Measurements from ENCODE around the gene PTPN2. TPM values are rescaled to one million over a fixed set of nuclear protein-coding genes. Genes with fewer than 3 reads are reported as not detected.

PTPN2 gene
- total and polyA plus RNA-seq, 2 of the 4 experiments (the other 2 are of a cell fraction), result 13.2 to 30.6 TPM

DNA sequence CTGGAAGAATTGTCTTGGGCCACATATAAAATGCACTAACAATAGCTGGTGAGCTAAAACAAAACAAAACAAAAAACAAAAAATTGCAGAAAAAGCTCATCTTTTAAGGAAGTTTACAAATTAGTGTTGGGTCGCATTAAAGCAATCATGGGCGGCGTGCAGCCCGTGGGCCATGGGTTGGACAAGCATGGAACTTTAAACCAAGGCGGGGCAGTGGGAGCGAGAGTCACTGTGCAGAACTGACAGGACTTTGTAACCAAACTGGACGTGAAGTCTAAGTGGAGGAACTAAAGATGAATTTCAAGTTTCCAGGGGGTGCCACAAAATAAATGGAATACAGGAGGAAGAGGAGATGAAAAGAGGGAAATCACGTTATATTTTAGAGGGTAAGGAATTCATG lies 100.5 kb downstream of the PTPN2 start:
- no peaks in the 10 kb centered on the region for H3K79me1 ChIP-seq (ENCODE audit: low read depth in 1 of 2, low read length in 2 of 2)
- H3K18ac ChIP-seq (ENCODE audit: low read depth, low read length), result no peak overlapping the region
- no peak overlapping the region for H4K8ac ChIP-seq (ENCODE audit: low read depth in 2 of 2, low read length in 2 of 2)
- dilution Hi-C loops (cut with HindIII; ENCODE audit: low sequenced_read_pairs, unreplicated experiment) (loop anchor here (25.0 kb wide), 1 partner anchor 346 kb away; no protein-coding TSS in a partner anchor), in situ Hi-C loops (cut with MboI; ENCODE audit: low sequenced_read_pairs) (no loop called here), intact Hi-C loops (cut with micrococcal nuclease) (no loop called here)
- no peak overlapping the region for H3K14ac ChIP-seq (replicated peaks; ENCODE audit: low read depth, low read length)
- no peak overlapping the region for H2BK120ac ChIP-seq (ENCODE audit: low read depth, low read length)
- no peak overlapping the region for H2AK9ac ChIP-seq (replicated peaks; ENCODE audit: low read depth, low read length, poor library complexity)
- ATAC-seq (ENCODE audit: low read depth) (no peak), DNase-seq (no peak)
- H3K27ac ChIP-seq (ENCODE audit: insufficient read depth, low read length), result no peak overlapping the region
- no peak overlapping the region for H2AK5ac ChIP-seq (ENCODE audit: low read depth, low read length)
- ChIA-PET POLR2A (ENCODE audit: unreplicated experiment) (no interaction called here), CTCF (interaction anchor here (0.9 to 1.9 kb wide), 4 partner anchors 20 to 151 kb away, joined by 3 to 4 read pairs (median 3); no protein-coding TSS in a partner anchor)
- no peak overlapping the region for H3K4ac ChIP-seq (ENCODE audit: low read depth, low read length)
- no peak overlapping the region for H3K4me3 ChIP-seq (ENCODE audit: insufficient read depth, low read depth, low read length)
- H3K4me1 ChIP-seq (ENCODE audit: control insufficient read depth, insufficient read depth, low read length), result no peaks in the 10 kb centered on the region
- H3K27me3 ChIP-seq (ENCODE audit: control insufficient read depth, insufficient read depth, low read length), result no peaks in the 10 kb centered on the region
- H2AFZ ChIP-seq (replicated peaks; ENCODE audit: low read length, poor library complexity), result no peak overlapping the region
- no peaks in the 10 kb centered on the region for H3K9me3 ChIP-seq (ENCODE audit: control insufficient read depth, insufficient read depth, low read length)
- TF ChIP-seq, protein P1, sequence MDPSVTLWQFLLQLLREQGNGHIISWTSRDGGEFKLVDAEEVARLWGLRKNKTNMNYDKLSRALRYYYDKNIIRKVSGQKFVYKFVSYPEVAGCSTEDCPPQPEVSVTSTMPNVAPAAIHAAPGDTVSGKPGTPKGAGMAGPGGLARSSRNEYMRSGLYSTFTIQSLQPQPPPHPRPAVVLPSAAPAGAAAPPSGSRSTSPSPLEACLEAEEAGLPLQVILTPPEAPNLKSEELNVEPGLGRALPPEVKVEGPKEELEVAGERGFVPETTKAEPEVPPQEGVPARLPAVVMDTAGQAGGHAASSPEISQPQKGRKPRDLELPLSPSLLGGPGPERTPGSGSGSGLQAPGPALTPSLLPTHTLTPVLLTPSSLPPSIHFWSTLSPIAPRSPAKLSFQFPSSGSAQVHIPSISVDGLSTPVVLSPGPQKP (IDR thresholded peaks at IDR 0.05; ENCODE audit: borderline replicate concordance, low read depth, low read length), result no peak
- TF ChIP-seq, protein P2, sequence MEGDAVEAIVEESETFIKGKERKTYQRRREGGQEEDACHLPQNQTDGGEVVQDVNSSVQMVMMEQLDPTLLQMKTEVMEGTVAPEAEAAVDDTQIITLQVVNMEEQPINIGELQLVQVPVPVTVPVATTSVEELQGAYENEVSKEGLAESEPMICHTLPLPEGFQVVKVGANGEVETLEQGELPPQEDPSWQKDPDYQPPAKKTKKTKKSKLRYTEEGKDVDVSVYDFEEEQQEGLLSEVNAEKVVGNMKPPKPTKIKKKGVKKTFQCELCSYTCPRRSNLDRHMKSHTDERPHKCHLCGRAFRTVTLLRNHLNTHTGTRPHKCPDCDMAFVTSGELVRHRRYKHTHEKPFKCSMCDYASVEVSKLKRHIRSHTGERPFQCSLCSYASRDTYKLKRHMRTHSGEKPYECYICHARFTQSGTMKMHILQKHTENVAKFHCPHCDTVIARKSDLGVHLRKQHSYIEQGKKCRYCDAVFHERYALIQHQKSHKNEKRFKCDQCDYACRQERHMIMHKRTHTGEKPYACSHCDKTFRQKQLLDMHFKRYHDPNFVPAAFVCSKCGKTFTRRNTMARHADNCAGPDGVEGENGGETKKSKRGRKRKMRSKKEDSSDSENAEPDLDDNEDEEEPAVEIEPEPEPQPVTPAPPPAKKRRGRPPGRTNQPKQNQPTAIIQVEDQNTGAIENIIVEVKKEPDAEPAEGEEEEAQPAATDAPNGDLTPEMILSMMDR (conservative IDR thresholded peaks at IDR 0.05; ENCODE audit: low read depth, low read length), result no peak
- TF ChIP-seq POLR2A (IDR thresholded peaks at IDR 0.05; ENCODE audit: low read depth, low read length), result no peak
- TF ChIP-seq, protein P3, sequence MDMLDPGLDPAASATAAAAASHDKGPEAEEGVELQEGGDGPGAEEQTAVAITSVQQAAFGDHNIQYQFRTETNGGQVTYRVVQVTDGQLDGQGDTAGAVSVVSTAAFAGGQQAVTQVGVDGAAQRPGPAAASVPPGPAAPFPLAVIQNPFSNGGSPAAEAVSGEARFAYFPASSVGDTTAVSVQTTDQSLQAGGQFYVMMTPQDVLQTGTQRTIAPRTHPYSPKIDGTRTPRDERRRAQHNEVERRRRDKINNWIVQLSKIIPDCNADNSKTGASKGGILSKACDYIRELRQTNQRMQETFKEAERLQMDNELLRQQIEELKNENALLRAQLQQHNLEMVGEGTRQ (IDR thresholded peaks at IDR 0.05; ENCODE audit: low read depth, low read length), result no peak
- no peak for TF ChIP-seq MAZ (IDR thresholded peaks at IDR 0.05; ENCODE audit: borderline replicate concordance, low read depth, low read length)
- no peak overlapping the region for H3K9ac ChIP-seq (ENCODE audit: low read depth, low read length)
- H3K4me2 ChIP-seq (ENCODE audit: low read depth, low read length), result no peak overlapping the region
- no peak overlapping the region for H4K91ac ChIP-seq (ENCODE audit: insufficient read depth, low read depth, low read length)
- no peak overlapping the region for H2BK5ac ChIP-seq (ENCODE audit: low read depth, low read length, poor library complexity, severe bottlenecking)
- 94% methylated on average over 7 of the region's 8 CpGs; no CpG with 5 or more reads in 1 of the 2 experiments for WGBS, 2 experiments (ENCODE audit: extremely low coverage in 2 of 2, insufficient read length in 1 of 2)
- no TSS peak for BruUV-seq (replicated peaks)
- H4K5ac ChIP-seq (ENCODE audit: low read depth, low read length), result no peak overlapping the region
- no peak overlapping the region for H2BK15ac ChIP-seq (ENCODE audit: low read depth, low read length)
- no peak overlapping the region for H3K56ac ChIP-seq (ENCODE audit: extremely low read depth, insufficient read depth, low read length)
- H3K9me1 ChIP-seq (ENCODE audit: insufficient read depth, low read length), result no peaks in the 10 kb centered on the region
- no peaks in the 10 kb centered on the region for H3K36me3 ChIP-seq (ENCODE audit: control insufficient read depth, insufficient read depth, low read length)
- H3K23ac ChIP-seq (ENCODE audit: low read depth, low read length), result no peak overlapping the region
- H2BK20ac ChIP-seq (ENCODE audit: low read depth, low read length), result no peak overlapping the region
- no peaks in the 10 kb centered on the region for H4K20me1 ChIP-seq (ENCODE audit: insufficient read depth, low read length)
